Body of pancreas (tissue), 4 donors: ENCODE data around the gene TAF6.

Experiments
- POLR2A ChIP-seq, 3 donors: fragments of 450-650 bp; IDR thresholded peaks; one replicate each; pipeline ENCODE4 v1.6.1; 2016; ENCODE audit warnings: antibody characterized with exemption in 3 of 3, mild to moderate bottlenecking in 2 of 3
- TF ChIP-seq, protein P1 (sequence below), 7 experiments: fragments of 450-650 bp in 4 of 7; fragments of 200-600 bp in 3 of 7; sonication (generic) in 3 of 7; IDR thresholded peaks; one replicate each; pipeline ENCODE4 v1.5.1; 2016 to 2019; ENCODE audit warnings: antibody characterized with exemption in 7 of 7

DNA sequence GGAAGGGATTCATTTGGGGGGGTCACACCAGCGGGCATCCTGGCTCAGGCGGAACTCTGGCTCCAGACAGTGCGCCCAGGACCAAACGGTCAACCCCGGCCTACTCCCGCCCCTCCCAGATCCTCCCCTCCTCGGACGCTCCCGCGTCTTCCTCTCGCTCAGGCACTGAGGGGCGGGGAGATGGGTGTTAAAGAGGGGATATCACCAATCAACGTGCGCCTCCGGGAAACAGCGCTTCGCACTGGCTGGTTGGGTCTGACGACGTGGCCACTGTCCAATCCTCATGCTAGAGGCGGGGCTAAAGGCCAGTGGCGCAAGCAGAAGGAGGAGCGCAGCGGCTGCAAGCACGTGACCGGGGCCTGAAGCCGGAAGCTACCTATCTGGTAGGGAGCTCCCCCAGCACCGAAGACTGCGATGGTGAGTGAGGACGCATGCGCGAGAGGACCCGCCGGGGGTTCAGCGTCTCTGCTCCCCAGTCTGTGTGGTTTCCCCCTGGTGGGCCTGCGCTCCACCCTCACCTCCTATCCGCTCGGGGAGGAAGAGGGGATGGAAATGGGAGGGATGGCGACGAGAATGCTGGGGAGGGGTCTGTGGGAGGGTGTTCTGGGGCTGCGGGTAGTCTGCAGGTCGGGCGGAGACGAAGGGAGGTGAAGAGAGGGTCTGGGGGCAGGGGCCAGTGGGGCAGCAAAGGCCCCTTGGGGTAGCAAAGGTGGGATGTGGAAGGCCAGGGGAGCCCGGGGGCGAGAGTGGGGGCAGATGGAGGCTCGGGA, 29.6 kb upstream of the TAF6 start, which contains the start of gene LAMTOR4:
- TF ChIP-seq, protein P1, sequence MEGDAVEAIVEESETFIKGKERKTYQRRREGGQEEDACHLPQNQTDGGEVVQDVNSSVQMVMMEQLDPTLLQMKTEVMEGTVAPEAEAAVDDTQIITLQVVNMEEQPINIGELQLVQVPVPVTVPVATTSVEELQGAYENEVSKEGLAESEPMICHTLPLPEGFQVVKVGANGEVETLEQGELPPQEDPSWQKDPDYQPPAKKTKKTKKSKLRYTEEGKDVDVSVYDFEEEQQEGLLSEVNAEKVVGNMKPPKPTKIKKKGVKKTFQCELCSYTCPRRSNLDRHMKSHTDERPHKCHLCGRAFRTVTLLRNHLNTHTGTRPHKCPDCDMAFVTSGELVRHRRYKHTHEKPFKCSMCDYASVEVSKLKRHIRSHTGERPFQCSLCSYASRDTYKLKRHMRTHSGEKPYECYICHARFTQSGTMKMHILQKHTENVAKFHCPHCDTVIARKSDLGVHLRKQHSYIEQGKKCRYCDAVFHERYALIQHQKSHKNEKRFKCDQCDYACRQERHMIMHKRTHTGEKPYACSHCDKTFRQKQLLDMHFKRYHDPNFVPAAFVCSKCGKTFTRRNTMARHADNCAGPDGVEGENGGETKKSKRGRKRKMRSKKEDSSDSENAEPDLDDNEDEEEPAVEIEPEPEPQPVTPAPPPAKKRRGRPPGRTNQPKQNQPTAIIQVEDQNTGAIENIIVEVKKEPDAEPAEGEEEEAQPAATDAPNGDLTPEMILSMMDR (IDR thresholded peaks at IDR 0.05), result peak in 1 of 7 experiments; percentile 6
- peak; percentile 54 to 80 (median 75) for TF ChIP-seq POLR2A (IDR thresholded peaks at IDR 0.05)
